HEK293T (cell line): ENCODE measurements around the gene ASTN2.

Experiments
- CTCF ChIA-PET: fragments of 350-600 bp; formaldehyde crosslinking; extraction: SDS; loops from one replicate; lab custom pipeline; 2021; ENCODE audit warnings: antibody characterized with exemption, inconsistent platforms; lab: Yijun Ruan, JAX
- POLR2A ChIA-PET: fragments of 350-600 bp; formaldehyde crosslinking; extraction: SDS; loops from one replicate; lab custom pipeline; 2020; ENCODE audit warnings: antibody characterized with exemption, inconsistent platforms; lab: Yijun Ruan, JAX
- DNase-seq: peaks from one replicate; pipeline ENCODE4 v3.0.0; 2012; ENCODE audit warnings: mixed read lengths; ENCODE audit errors: extremely low spot score
- ARNT ChIP-seq: fragments of 450-650 bp; IDR thresholded peaks from 2 replicates; pipeline ENCODE4 v1.6.1; 2017; ENCODE audit warnings: mild to moderate bottlenecking
- BHLHE40 ChIP-seq: fragments of 450-650 bp; IDR thresholded peaks from 2 replicates; pipeline ENCODE4 v1.6.1; 2016; ENCODE audit warnings: mild to moderate bottlenecking, moderate library complexity, borderline replicate concordance
- CTBP1 ChIP-seq: fragments of 450-650 bp; IDR thresholded peaks from 2 replicates; pipeline ENCODE4 v1.6.1; 2016; ENCODE audit warnings: borderline replicate concordance
- ELF4 ChIP-seq: fragments of 450-650 bp; IDR thresholded peaks from 2 replicates; pipeline ENCODE4 v1.6.1; 2017; ENCODE audit warnings: antibody characterized with exemption
- FOXA1 ChIP-seq: fragments of 450-650 bp; IDR thresholded peaks from 2 replicates; pipeline ENCODE4 v1.6.1; 2016; ENCODE audit warnings: mild to moderate bottlenecking
- FOXK2 ChIP-seq: fragments of 450-650 bp; IDR thresholded peaks from 2 replicates; pipeline ENCODE4 v1.6.1; 2016; ENCODE audit warnings: mild to moderate bottlenecking
- FOXM1 ChIP-seq: fragments of 450-650 bp; IDR thresholded peaks from 2 replicates; pipeline ENCODE4 v1.6.1; 2017; ENCODE audit warnings: mild to moderate bottlenecking, borderline replicate concordance
- HDGF ChIP-seq: fragments of 450-650 bp; IDR thresholded peaks from 2 replicates; pipeline ENCODE4 v1.6.1; 2017; ENCODE audit warnings: antibody characterized with exemption, borderline replicate concordance
- L3MBTL2 ChIP-seq: fragments of 450-650 bp; conservative IDR thresholded peaks from 2 replicates; pipeline ENCODE4 v1.6.1; 2016; ENCODE audit warnings: mild to moderate bottlenecking
- LEF1 ChIP-seq: fragments of 450-650 bp; IDR thresholded peaks from 2 replicates; pipeline ENCODE4 v1.6.1; 2017; ENCODE audit warnings: mild to moderate bottlenecking, borderline replicate concordance
- NFRKB ChIP-seq: fragments of 450-650 bp; IDR thresholded peaks from 2 replicates; pipeline ENCODE4 v1.6.1; 2016; ENCODE audit warnings: mild to moderate bottlenecking, moderate library complexity
- PKNOX1 ChIP-seq: fragments of 450-650 bp; IDR thresholded peaks from 2 replicates; pipeline ENCODE4 v1.6.1; 2016
- SP1 ChIP-seq: fragments of 450-650 bp; IDR thresholded peaks from 2 replicates; pipeline ENCODE4 v1.6.1; 2017
- SUZ12 ChIP-seq: fragments of 450-650 bp; IDR thresholded peaks from 2 replicates; pipeline ENCODE4 v1.6.1; 2016; ENCODE audit warnings: mild to moderate bottlenecking
- TARDBP ChIP-seq: fragments of 450-650 bp; IDR thresholded peaks from 2 replicates; pipeline ENCODE4 v1.6.1; 2016
- ZNF384 ChIP-seq: fragments of 450-650 bp; IDR thresholded peaks from 2 replicates; pipeline ENCODE4 v1.6.1; 2016

The ASTN2 gene

GRCh38 chr9:116549786-116550660 lies 864.8 kb downstream of the ASTN2 start:
- ChIA-PET POLR2A (no interaction called here), CTCF (no interaction called here)
- TF ChIP-seq ELF4 (no peak), ZNF384 (no peak), SP1 (no peak), CTBP1 (no peak), FOXA1 (no peak), BHLHE40 (no peak), SUZ12 (no peak), FOXK2 (no peak), L3MBTL2 (no peak), ARNT (no peak), LEF1 (no peak)
- DNase-seq: no peak

GRCh38 chr9:116549061-116549664 lies 865.7 kb downstream of the ASTN2 start:
- no peak for DNase-seq
- POLR2A ChIA-PET: no interaction called here
- CTCF ChIA-PET: no interaction called here
- TF ChIP-seq FOXM1 (no peak), CTBP1 (no peak), NFRKB (no peak), L3MBTL2 (no peak), FOXA1 (no peak), ELF4 (no peak), BHLHE40 (no peak), SP1 (no peak), TARDBP (no peak), ARNT (no peak), PKNOX1 (no peak), HDGF (no peak), LEF1 (no peak), FOXK2 (no peak)

GRCh38 chr9:116547729-116548426 lies 867.0 kb downstream of the ASTN2 start:
- ChIA-PET CTCF (no interaction called here), POLR2A (no interaction called here)
- no peak for DNase-seq
- TF ChIP-seq LEF1: no peak
- no peak for TF ChIP-seq HDGF
- no peak for TF ChIP-seq NFRKB
- TF ChIP-seq CTBP1: no peak
- TF ChIP-seq TARDBP: no peak
- no peak for TF ChIP-seq ZNF384
- TF ChIP-seq SP1: no peak
- no peak for TF ChIP-seq FOXA1
- TF ChIP-seq FOXM1: no peak
- no peak for TF ChIP-seq ELF4

DNA sequence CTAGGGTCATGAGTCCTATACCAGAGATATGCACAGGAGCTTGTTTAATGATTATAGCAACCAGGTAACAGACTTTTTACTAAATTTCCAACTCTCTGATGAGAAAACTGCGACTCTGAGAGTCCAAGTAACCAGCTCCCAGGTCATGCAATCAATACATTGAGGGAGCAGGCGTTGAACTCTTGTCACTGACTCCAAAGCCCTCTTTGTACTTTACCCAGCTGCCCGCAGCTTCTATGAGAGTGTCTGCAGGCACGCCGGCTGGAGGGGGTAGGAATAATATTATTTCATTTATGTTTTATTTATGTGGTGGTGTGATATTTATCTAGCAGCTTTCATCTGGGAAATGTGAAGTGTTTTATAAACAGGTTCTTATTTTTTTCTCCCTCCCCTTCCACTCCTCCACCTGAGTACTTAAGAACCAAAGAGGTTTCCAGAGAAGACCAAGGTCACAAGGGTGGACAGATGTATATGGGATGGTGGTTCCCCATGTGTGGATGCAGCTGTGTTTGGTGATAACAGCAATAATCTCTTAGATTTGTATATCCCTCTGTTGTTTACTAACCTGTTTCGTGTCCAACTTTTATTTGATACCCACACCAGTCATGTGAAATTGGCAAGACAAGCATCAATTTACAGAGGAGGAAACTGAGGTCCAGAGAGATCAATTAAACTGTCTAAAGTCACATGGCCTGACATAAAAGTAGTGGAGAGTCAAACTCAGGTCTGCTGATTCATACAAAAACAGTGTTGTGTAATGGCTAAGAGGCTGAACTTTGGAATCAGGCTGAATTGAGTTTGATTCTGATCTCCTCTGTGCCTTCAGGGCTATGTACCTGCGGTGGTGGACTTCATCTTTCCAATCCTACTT lies 867.9 kb downstream of the ASTN2 start:
- TF ChIP-seq L3MBTL2 (no peak), PKNOX1 (no peak), ZNF384 (no peak), HDGF (no peak), NFRKB (no peak), FOXM1 (no peak), SUZ12 (no peak), ARNT (no peak), TARDBP (no peak), SP1 (no peak), FOXK2 (no peak), BHLHE40 (no peak), ELF4 (no peak), CTBP1 (no peak), FOXA1 (no peak), LEF1 (no peak)
- POLR2A ChIA-PET: no interaction called here
- no peak for DNase-seq
- CTCF ChIA-PET: no interaction called here

- POLR2A ChIA-PET: no interaction called here
- no peak for DNase-seq
- no peak for TF ChIP-seq ELF4
- TF ChIP-seq ARNT: no peak
- no peak for TF ChIP-seq BHLHE40
- no peak for TF ChIP-seq FOXA1
- no peak for TF ChIP-seq CTBP1
- CTCF ChIA-PET: no interaction called here
These were observed 870.0 kb downstream of the ASTN2 start for GRCh38 chr9:116544896-116545295.
